IMR-90 (cell line): ENCODE results near the gene AGXT. TPM values are rescaled to one million over a fixed set of nuclear protein-coding genes. Genes with fewer than 3 reads are reported as not detected.

Experiments
- BHLHE40 ChIP-seq: fragments of 150-350 bp; IDR thresholded peaks from 2 replicates; pipeline ENCODE4 v1.6.1; 2016; ENCODE audit warnings: mild to moderate bottlenecking, low read depth, low read length
- ELK1 ChIP-seq: fragments of 150-350 bp; IDR thresholded peaks from 2 replicates; pipeline ENCODE4 v1.6.1; 2016; ENCODE audit warnings: low read depth, mild to moderate bottlenecking, low read length, moderate library complexity, borderline replicate concordance
- FOS ChIP-seq: fragments of 150-350 bp; IDR thresholded peaks from 2 replicates; pipeline ENCODE4 v1.6.1; 2016; ENCODE audit warnings: low read depth, low read length
- MXI1 ChIP-seq: IDR thresholded peaks from 2 replicates; pipeline ENCODE4 v1.6.1; 2012; ENCODE audit warnings: low read depth, mild to moderate bottlenecking, low read length, moderate library complexity, borderline replicate concordance
- POLR2A ChIP-seq: IDR thresholded peaks from 2 replicates; pipeline ENCODE4 v1.6.1; 2012; ENCODE audit warnings: mild to moderate bottlenecking, low read depth, low read length
- polyA plus RNA-seq, 3 experiments: library from polyadenylated mRNA; depleted of rRNA; stranded (reverse); fragments of >200 nt; gene quantifications; 2 replicates each; pipeline ENCODE4 v1.2.3, GENCODE V29; 2012; ENCODE audit warnings: low replicate concordance in 1 of 3
- total RNA-seq: library from RNA; depleted of rRNA; stranded (reverse); fragments of >200 nt; gene quantifications from 2 replicates; pipeline ENCODE4 v1.2.3, GENCODE V29; 2012

AGXT gene
- total and polyA plus RNA-seq, 2 of the 4 experiments (the other 2 are of a cell fraction), result not detected

GRCh38 chr2:240888130-240888889 lies 19.7 kb downstream of the AGXT start (continued):
- TF ChIP-seq FOS, result no peak
- TF ChIP-seq BHLHE40, result no peak
- TF ChIP-seq POLR2A, result no peak
- TF ChIP-seq MXI1, result no peak
- TF ChIP-seq ELK1, result no peak
